Kasumi-1 (cell line): ENCODE data around the gene CYB5R4.
"Not testable (repeated sequence)": the region's sequence is repeated elsewhere in the genome, so short reads cannot be mapped to it uniquely, and the experiment has no call there.

Experiments
- DNase-seq, 2 experiments: peaks; one replicate each; lab custom pipeline; 2025; lab: John Stamatoyannopoulos, UW

CYB5R4 gene

GRCh38 chr6:83911278-83911677 lies 51.8 kb downstream of the CYB5R4 start:
- no peak for DNase-seq

- no peak for DNase-seq
Observed at GRCh38 chr6:83914953-83915352, 55.5 kb downstream of the CYB5R4 start.

GRCh38 chr6:83917001-83917400 lies 57.5 kb downstream of the CYB5R4 start:
- DNase-seq, result no peak

GRCh38 chr6:83920017-83920416 lies 60.5 kb downstream of the CYB5R4 start:
- DNase-seq, result no peak

- no peak for DNase-seq
Observed at GRCh38 chr6:83921315-83921714, 61.8 kb downstream of the CYB5R4 start.

GRCh38 chr6:83927470-83927869 lies 68.0 kb downstream of the CYB5R4 start:
- DNase-seq, result no peak

GRCh38 chr6:83928286-83928685 lies 68.8 kb downstream of the CYB5R4 start:
- no peak for DNase-seq

- DNase-seq, result not testable (repeated sequence)
Observed at GRCh38 chr6:83946201-83946833, 86.8 kb downstream of the CYB5R4 start.

- DNase-seq, result not testable (repeated sequence)
Observed at GRCh38 chr6:83947983-83948382, 88.5 kb downstream of the CYB5R4 start.

GRCh38 chr6:83948851-83949250 lies 89.4 kb downstream of the CYB5R4 start:
- no peak for DNase-seq

GRCh38 chr6:83951423-83951822 lies 91.9 kb downstream of the CYB5R4 start:
- DNase-seq, result not testable (repeated sequence)

GRCh38 chr6:83952830-83953229 lies 93.3 kb downstream of the CYB5R4 start:
- DNase-seq, result no peak

- no peak for DNase-seq
Observed at GRCh38 chr6:83954371-83954770, 94.9 kb downstream of the CYB5R4 start.

- no peak for DNase-seq
Observed at GRCh38 chr6:83958241-83958685, 98.8 kb downstream of the CYB5R4 start.

- DNase-seq, result peak; percentile 37 to 43
Observed at GRCh38 chr6:83960664-83961063, 101.2 kb downstream of the CYB5R4 start.

- DNase-seq, result peak; percentile 52 to 58
Observed at GRCh38 chr6:83962582-83962981, 103.1 kb downstream of the CYB5R4 start.

- no peak for DNase-seq
Observed at GRCh38 chr6:83966539-83966938, 107.0 kb downstream of the CYB5R4 start.

GRCh38 chr6:83970582-83970981 lies 111.1 kb downstream of the CYB5R4 start:
- no peak for DNase-seq

- DNase-seq, result no peak
Observed at GRCh38 chr6:83974409-83975050, 115.0 kb downstream of the CYB5R4 start.

- no peak for DNase-seq
Observed at GRCh38 chr6:83976037-83976755, 116.7 kb downstream of the CYB5R4 start.

- DNase-seq, result no peak
Observed at GRCh38 chr6:83976871-83977270, 117.4 kb downstream of the CYB5R4 start.

- no peak for DNase-seq
Observed at GRCh38 chr6:83978324-83978734, 118.8 kb downstream of the CYB5R4 start.

GRCh38 chr6:83978997-83979396 lies 119.5 kb downstream of the CYB5R4 start:
- no peak for DNase-seq
